CD1c-positive myeloid dendritic cell (primary cell): ENCODE measurements around the gene ZBTB16.

Experiments used
- DNase-seq: peaks from one replicate; pipeline ENCODE4 v3.0.0-alpha.2; 2016; ENCODE audit errors: extremely low spot score

The ZBTB16 gene

DNA sequence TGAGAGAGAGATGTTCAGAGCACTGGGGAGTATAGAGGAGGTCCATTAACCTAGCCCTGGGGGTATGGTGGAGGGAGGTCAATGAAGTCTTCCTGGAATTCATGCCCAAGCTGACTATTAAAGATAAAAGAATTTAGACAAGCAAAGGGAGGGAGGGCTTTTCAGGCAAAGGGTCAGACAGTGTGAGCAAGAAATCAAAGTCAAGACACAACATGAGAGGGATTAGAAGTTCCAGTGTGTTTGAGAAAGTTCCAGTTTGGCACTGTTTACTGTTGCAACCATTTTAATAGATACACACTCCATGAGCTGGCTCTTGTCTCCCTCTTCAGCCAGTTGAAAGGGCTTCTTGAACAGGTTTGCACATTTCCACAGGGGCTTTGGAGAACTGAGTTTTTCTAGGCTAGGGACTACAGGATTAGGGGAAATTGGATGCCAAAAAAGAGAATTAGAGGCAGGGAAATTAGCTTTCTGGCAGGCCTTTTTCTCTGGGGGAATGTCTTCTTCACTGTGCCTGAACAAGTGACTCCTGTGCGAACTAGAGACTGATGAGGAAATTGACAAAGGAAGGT, 222.0 kb downstream of the ZBTB16 start:
- no peak for DNase-seq

DNA sequence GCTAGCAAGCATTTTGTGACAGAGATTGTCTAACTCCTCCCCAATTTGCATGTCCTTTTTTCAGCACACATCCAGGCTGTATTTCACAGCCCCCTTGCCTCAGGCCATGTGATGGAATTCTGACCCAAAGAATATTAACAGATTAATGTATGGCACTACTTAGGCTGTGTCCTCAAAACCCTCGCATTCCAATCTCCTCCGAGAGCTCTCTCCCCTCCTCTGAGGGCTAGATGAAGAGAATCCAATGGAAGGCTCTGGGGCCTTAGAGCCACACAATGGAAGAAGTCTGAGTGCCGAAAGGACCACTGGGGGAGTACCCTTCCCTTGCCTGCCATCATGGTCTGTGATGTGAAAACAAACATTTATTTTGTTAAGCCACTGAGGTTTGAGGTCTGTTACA, 223.0 kb downstream of the ZBTB16 start:
- DNase-seq: no peak

- DNase-seq: no peak
Observed at GRCh38 chr11:114283422-114283821, 223.9 kb downstream of the ZBTB16 start.

DNA sequence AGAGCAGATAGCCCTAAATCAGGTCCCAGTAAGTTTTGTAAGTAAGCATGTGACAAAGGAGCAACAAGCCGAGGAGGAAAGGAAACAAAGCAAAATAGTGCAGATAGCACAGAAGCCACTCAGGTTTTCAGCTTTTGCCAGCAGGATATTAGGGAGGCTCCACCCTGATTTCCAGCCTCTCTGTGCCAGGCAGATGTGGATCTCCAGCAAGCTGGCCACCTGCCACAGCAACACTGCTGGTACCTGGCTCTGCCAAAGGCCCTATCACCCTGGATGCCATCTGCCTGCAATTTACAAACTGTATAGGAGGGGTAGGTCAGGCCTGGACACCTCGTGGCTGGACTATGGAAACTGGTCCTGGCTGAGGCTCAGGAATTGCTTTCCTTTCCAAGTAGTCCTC, 224.5 kb downstream of the ZBTB16 start:
- no peak for DNase-seq

DNA sequence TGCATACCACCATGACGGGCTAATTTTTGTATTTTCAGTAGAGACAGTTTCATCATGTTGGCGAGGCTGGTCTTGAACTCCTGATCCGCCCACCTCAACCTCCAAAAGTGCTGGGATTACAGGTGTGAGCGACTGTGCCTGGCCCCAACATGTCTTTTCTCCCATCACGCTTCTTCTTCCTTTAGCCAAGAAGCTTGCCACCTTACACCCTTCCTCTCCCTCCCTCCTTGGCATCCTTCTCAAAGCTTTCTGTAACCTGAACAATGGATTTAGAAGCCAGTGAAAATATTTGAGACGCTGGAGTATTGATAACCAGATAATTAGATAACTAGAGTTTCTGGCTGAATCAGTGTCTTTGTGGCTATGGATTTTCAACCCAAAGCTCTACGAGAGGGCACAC, 225.4 kb downstream of the ZBTB16 start:
- DNase-seq: no peak

DNA sequence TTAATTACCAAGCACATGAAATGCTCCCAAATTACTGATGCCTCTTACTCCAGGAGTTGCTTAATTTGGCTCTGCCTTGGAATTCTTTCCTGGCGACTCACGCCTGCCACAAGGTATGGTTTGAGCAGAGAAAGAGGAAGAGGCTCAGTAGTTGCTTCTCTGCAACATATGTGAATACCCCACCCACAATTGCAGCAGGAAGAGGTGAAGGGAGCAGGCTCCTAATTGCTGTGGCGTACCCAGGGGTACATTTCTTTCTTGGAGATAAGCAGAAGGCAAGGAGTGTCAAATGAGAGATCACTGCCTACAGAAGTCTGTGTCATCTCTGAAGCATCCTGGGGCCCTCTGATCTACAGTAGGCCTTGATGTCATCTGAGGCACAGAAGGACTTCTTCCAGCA, 226.1 kb downstream of the ZBTB16 start:
- DNase-seq: no peak

DNA sequence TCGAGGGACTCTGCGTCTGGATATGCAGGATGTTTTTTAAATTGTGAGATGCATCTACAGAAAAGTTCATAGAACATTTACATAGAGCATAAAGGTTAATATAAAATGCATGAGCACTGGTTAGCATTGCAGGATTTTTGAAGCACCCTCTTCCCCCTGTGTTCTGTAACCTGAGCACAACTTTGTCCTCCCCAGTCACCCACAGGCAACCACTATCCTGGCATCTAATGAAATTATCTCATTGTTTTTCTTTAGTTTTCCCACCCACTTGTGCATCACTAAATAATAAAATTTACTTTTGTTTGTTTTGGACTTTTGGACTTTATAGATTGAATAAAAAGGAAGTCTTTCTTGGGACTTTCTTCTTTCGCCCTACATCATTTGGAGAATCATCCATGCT, 226.7 kb downstream of the ZBTB16 start:
- no peak for DNase-seq

GRCh38 chr11:114287154-114287553, 227.6 kb downstream of the ZBTB16 start:
- DNase-seq: no peak

GRCh38 chr11:114288136-114288535, 228.6 kb downstream of the ZBTB16 start:
- no peak for DNase-seq

- no peak for DNase-seq
Observed at GRCh38 chr11:114289779-114290178, 230.3 kb downstream of the ZBTB16 start.

DNA sequence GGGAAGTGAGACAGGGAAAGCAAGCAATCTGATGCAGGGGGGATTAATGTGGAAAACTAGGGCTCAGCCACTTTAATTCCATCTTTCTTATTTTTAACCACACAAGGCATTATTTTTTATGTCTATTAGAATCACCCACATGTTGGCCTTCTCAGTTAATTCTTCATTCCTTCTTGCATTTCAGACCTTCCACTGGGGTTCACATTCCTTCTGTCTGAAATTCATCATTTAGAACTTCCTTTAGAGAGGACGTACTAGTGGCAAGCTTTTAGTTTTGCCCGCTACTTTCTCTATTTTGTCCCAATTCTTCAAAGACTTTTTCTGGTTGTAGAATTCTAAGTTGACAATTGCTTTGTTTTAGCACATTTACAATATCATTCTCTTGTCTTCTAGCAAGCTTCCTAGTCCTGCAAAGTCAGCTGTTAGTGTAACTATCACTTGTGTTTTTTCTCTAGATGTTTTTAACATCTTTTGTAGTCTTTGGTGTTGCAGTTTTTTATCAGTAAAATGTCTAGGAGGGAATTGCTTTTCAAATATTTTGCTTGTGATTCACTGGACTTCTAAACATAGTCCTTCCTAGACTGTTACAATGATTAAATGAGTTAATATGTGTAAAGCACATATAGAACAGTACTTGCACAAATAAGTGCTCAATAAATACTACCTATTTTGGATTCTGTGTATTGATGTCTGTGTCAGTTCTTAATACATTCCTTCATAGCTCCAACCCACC, 231.2 kb downstream of the ZBTB16 start:
- no peak for DNase-seq

GRCh38 chr11:114291381-114291780, 231.9 kb downstream of the ZBTB16 start:
- no peak for DNase-seq

DNA sequence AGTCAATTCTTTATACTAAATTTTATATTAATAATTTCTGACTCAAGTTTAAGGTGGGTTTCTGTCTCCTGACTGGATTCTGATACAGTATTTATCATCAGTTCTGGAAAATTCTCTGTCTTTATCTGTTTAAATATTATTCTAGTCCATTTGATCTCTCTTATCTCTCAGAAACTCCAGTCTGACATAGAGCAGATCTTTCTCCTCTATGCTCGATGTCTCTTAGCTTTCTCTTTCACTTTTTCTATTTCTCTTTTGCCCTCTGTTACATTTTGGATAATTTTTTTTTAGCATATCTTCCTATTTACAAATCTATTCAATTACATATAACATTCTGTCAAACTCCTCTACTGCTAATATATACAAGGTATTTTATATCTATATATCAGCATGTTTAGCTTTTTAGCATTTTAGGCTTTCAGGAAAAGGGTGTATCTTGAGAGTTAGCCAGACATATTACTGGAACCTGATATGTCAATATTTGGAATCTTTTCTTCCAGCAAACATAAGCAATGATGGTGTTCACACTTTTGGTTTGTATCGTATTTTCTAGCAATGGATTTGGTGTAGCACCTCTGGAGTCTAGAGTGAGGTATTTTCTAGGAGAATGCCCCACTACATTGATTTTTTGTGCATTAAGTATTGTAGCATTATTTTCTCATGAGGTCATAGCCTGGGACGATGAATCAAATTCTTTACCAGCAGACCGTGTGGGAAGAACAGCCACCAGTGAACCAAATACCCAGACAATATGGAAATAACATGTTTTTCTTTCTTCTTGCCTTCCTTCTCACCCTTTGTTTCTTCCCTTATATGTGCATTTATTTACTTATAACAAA, 232.6 kb downstream of the ZBTB16 start:
- no peak for DNase-seq

- no peak for DNase-seq
Observed at GRCh38 chr11:114293201-114293711, 233.7 kb downstream of the ZBTB16 start.

- no peak for DNase-seq
Observed at GRCh38 chr11:114295676-114296604, 236.4 kb downstream of the ZBTB16 start, which contains the start of gene NNMT. Gene NNMT, plus strand, starts transcription at chr11:114296399. Its CDS starts 158 bp downstream, at chr11:114296557.

GRCh38 chr11:114296605-114297372, 237.3 kb downstream of the ZBTB16 start:
- no peak for DNase-seq

GRCh38 chr11:114297806-114298709, 238.5 kb downstream of the ZBTB16 start:
- no peak for DNase-seq

DNA sequence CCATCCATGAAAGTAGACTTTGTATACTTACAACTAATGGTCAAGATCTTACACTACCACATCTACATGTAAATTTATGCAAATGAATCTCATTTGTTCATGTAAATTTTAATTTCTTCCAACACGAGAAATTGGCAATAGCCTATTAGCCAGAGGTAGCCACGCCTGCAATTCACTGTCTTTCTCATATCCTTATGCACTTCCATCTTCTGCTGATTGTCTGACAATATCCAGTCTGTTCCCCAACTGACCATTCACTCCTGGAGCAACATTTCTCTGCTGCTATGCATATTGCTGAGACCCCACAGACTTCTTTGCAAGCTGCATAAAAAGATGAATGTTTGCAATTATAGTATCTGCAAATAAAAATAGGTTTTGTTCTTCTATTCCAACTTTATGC, 239.2 kb downstream of the ZBTB16 start:
- DNase-seq: no peak
